Mucosa of rectum (tissue), 2 donors: ENCODE measurements around the gene WBP11.

Experiments
- H3K27ac ChIP-seq, 2 donors: one replicate each; pipeline ENCODE4 v1.7.0; 2013; ENCODE audit warnings: inconsistent platforms in 2 of 2, low read depth in 2 of 2, low read length in 2 of 2
- H3K27me3 ChIP-seq, 2 donors: one replicate each; pipeline ENCODE4 v1.7.0; 2013; ENCODE audit warnings: low read length in 2 of 2; ENCODE audit not compliant: control insufficient read depth in 2 of 2, insufficient read depth in 2 of 2
- H3K36me3 ChIP-seq, 2 donors: one replicate each; pipeline ENCODE4 v1.7.0; 2013; ENCODE audit warnings: low read length in 2 of 2; ENCODE audit not compliant: control insufficient read depth in 2 of 2, insufficient read depth in 2 of 2
- H3K4me1 ChIP-seq, 2 donors: one replicate each; pipeline ENCODE4 v1.7.0; 2013; ENCODE audit warnings: low read length in 2 of 2, mild to moderate bottlenecking in 1 of 2; ENCODE audit not compliant: control insufficient read depth in 2 of 2, insufficient read depth in 2 of 2
- H3K4me3 ChIP-seq, 2 donors: one replicate each; pipeline ENCODE4 v1.7.0; 2013; ENCODE audit warnings: low read length in 2 of 2
- H3K9ac ChIP-seq, 2 donors: one replicate each; pipeline ENCODE4 v1.7.0; 2013; ENCODE audit warnings: low read length in 2 of 2, low read depth in 1 of 2, mild to moderate bottlenecking in 1 of 2
- H3K9me3 ChIP-seq, 2 donors: one replicate each; pipeline ENCODE4 v1.7.0; 2013; ENCODE audit warnings: low read length in 2 of 2; ENCODE audit not compliant: control insufficient read depth in 2 of 2
- donor health status: healthy.
- donor health status: Normal muscosa, but diverticular disease.

Gene WBP11

GRCh38 chr12:14842315-14842714, 39.0 kb upstream of the WBP11 start:
- no peak overlapping the region for H3K9ac ChIP-seq
- no peak overlapping the region for H3K4me3 ChIP-seq
- no peak overlapping the region for H3K27ac ChIP-seq
- no peaks in the 10 kb centered on the region for H3K9me3 ChIP-seq
- H3K4me1 ChIP-seq: peaks cover 0 to 18% of the 10 kb centered on the region in 2 donors
- no peaks in the 10 kb centered on the region for H3K27me3 ChIP-seq
- no peaks in the 10 kb centered on the region for H3K36me3 ChIP-seq

- Histone ChIP-seq H3K4me3 (no peak overlapping the region), H3K4me1 (peaks cover 0 to 18% of the 10 kb centered on the region in 2 donors), H3K9ac (no peak overlapping the region), H3K27me3 (no peaks in the 10 kb centered on the region), H3K27ac (no peak overlapping the region), H3K36me3 (no peaks in the 10 kb centered on the region), H3K9me3 (no peaks in the 10 kb centered on the region)
These were observed 38.5 kb upstream of the WBP11 start for GRCh38 chr12:14841761-14842160.

GRCh38 chr12:14840616-14841015, 37.3 kb upstream of the WBP11 start:
- H3K9me3 ChIP-seq: no peaks in the 10 kb centered on the region
- no peak overlapping the region for H3K4me3 ChIP-seq
- H3K27me3 ChIP-seq: no peaks in the 10 kb centered on the region
- H3K4me1 ChIP-seq: peaks cover 0 to 16% of the 10 kb centered on the region in 2 donors
- H3K9ac ChIP-seq: no peak overlapping the region
- no peak overlapping the region for H3K27ac ChIP-seq
- H3K36me3 ChIP-seq: no peaks in the 10 kb centered on the region

GRCh38 chr12:14839262-14839661, 36.0 kb upstream of the WBP11 start:
- no peaks in the 10 kb centered on the region for H3K27me3 ChIP-seq
- H3K4me3 ChIP-seq: no peak overlapping the region
- peaks cover 0 to 16% of the 10 kb centered on the region in 2 donors for H3K4me1 ChIP-seq
- no peak overlapping the region for H3K27ac ChIP-seq
- no peaks in the 10 kb centered on the region for H3K36me3 ChIP-seq
- no peak overlapping the region for H3K9ac ChIP-seq
- no peaks in the 10 kb centered on the region for H3K9me3 ChIP-seq

- Histone ChIP-seq H3K27ac (no peak overlapping the region), H3K4me3 (no peak overlapping the region), H3K9ac (no peak overlapping the region), H3K9me3 (no peaks in the 10 kb centered on the region), H3K36me3 (no peaks in the 10 kb centered on the region), H3K27me3 (no peaks in the 10 kb centered on the region), H3K4me1 (peaks cover 0 to 9% of the 10 kb centered on the region in 2 donors)
These were observed 33.3 kb upstream of the WBP11 start for GRCh38 chr12:14836336-14837210.

- Histone ChIP-seq H3K9me3 (no peaks in the 10 kb centered on the region), H3K27me3 (no peaks in the 10 kb centered on the region), H3K27ac (no peak overlapping the region), H3K4me3 (no peak overlapping the region), H3K9ac (no peak overlapping the region), H3K36me3 (no peaks in the 10 kb centered on the region), H3K4me1 (no peaks in the 10 kb centered on the region)
These were observed 31.2 kb upstream of the WBP11 start for GRCh38 chr12:14834509-14834908.

- H3K36me3 ChIP-seq: no peaks in the 10 kb centered on the region
- H3K27ac ChIP-seq: no peak overlapping the region
- H3K4me3 ChIP-seq: no peak overlapping the region
- H3K9ac ChIP-seq: no peak overlapping the region
- no peaks in the 10 kb centered on the region for H3K4me1 ChIP-seq
- H3K9me3 ChIP-seq: no peaks in the 10 kb centered on the region
- no peaks in the 10 kb centered on the region for H3K27me3 ChIP-seq
These were observed 30.7 kb upstream of the WBP11 start for GRCh38 chr12:14833952-14834351.

- Histone ChIP-seq H3K27me3 (no peaks in the 10 kb centered on the region), H3K36me3 (no peaks in the 10 kb centered on the region)
These were observed 30.1 kb upstream of the WBP11 start for GRCh38 chr12:14833336-14833735.

GRCh38 chr12:14828892-14829291, 25.6 kb upstream of the WBP11 start:
- Histone ChIP-seq H3K4me3 (no peak overlapping the region), H3K9me3 (no peaks in the 10 kb centered on the region)

More at GRCh38 chr12:14833336-14833735, 30.1 kb upstream of the WBP11 start:
- no peak overlapping the region for H3K27ac ChIP-seq
- H3K9ac ChIP-seq: no peak overlapping the region
- H3K4me1 ChIP-seq: no peaks in the 10 kb centered on the region
- no peak overlapping the region for H3K4me3 ChIP-seq
- no peaks in the 10 kb centered on the region for H3K9me3 ChIP-seq

GRCh38 chr12:14827043-14827442, 23.8 kb upstream of the WBP11 start:
- H3K27ac ChIP-seq: no peak overlapping the region
- H3K9ac ChIP-seq: no peak overlapping the region
- no peaks in the 10 kb centered on the region for H3K36me3 ChIP-seq
- no peaks in the 10 kb centered on the region for H3K4me1 ChIP-seq
- H3K9me3 ChIP-seq: no peaks in the 10 kb centered on the region
- H3K4me3 ChIP-seq: no peak overlapping the region
- no peaks in the 10 kb centered on the region for H3K27me3 ChIP-seq

More at GRCh38 chr12:14828892-14829291, 25.6 kb upstream of the WBP11 start:
- Histone ChIP-seq H3K9ac (no peak overlapping the region), H3K27me3 (no peaks in the 10 kb centered on the region), H3K4me1 (no peaks in the 10 kb centered on the region), H3K27ac (no peak overlapping the region), H3K36me3 (no peaks in the 10 kb centered on the region)
